DMS79 treated with DMSO at 0.1 percent for 48 hours (cell line): Measurements from ENCODE around the gene C1orf159.
"Not testable (repeated sequence)": the region's sequence is repeated elsewhere in the genome, so short reads cannot be mapped to it uniquely, and the experiment has no call there.

ENCODE experiments used
- DNase-seq: peaks from one replicate; lab custom pipeline; 2025; lab: John Stamatoyannopoulos, UW

Gene C1orf159

DNA sequence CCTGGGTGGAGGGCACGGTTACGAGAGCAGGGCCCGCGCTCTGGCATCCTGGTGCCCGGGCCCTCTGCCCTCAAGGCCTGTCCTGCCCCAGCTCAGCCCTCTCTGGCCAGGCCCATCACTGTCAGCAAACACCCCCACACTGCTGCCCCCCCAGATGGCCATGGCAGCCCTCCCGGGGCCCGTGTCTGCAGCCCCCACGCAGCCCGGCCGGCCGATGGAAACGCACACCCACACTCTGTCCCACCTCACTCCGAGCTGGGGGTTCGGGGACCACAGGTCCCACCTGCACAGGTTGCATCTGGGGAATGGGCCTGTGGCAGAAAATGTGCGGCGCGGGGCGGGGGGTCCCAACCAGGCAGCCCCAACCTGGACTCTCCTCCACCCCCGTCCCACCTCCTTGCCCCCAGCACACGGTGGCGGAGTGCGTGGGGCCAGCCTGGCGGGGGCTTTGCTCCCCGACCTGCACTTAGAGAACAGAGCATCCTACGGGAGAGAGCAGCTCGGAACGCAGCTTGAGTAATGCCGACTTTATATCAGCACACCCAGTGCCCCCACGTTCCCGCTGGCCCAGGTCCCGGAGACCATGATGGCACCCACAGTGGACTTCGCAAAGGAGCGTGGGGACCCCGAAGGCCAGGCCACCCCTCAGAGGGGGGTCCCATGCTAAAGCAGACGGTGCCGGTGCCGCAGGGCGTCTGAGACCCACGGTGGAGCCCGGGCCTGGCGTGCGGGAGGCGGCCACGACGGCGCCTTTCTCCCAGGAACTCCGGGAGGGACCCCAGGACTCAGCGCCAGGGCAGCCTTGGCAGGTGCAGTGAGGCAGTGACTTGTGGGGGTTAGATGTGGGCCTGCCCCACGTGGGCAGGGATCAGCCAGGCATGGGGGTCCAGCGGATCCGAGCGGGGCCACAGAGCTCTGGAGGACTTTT is 34.3 kb downstream of the C1orf159 start:
- DNase-seq = no peak

DNA sequence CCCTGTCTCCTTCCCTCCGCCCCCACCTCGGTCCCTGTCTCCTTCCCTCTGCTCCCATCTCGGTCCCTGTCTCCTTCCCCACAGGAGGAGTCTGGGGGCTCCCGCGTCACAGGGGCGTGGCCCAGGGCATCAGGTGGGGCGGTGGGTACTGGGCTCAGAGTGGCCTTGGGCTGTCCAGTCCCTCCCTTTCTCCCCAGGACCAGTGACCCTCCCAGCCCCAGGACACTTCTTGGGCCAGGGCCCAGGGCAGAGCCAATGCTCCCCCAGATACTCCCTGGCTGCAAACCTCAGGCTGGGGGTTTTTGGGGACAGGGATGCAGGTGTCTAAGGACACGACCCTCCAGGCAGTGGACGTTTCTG is 35.0 kb downstream of the C1orf159 start:
- no peak for DNase-seq

- DNase-seq = peak; percentile 41
These were observed 35.6 kb downstream of the C1orf159 start for GRCh38 chr1:1080122-1080757.

DNA sequence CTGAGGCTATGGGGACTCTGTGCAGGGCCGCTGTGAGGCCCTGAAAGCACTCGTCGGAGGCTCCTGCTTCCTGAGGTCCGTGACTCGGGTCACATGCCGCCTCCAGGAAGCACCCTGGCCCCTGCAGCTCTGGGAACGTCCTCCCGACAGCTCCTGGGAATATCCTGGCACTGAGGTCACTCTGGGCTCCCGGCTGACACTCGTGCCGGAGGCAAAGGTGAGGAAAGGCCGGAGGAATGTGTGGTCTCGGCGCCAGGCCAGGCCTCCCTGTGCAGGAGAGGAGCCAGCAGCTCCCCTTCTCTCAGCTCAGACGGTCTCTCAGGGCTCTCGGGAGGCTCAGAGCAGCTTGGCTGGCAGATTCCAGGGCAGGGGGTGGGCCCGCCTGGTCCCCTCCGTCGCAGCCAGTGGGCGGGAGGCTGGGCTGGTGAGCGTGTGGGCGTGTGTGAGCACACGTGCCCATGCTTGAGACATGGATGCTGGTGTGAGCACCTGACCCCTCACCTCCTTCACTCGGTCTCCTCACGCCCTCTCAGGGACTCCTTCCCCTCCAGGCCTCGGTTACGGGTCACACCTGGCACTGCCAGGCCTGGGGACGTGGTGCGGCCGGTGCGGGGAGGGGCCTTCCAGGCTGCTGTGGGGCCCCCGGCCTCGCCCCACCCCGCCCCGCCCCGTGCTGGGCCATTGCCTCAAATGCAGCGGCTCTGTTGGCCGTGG is 36.3 kb downstream of the C1orf159 start:
- peak; percentile 61 for DNase-seq

- DNase-seq = not testable (repeated sequence)
These were observed 38.5 kb downstream of the C1orf159 start for GRCh38 chr1:1077396-1077795.

DNA sequence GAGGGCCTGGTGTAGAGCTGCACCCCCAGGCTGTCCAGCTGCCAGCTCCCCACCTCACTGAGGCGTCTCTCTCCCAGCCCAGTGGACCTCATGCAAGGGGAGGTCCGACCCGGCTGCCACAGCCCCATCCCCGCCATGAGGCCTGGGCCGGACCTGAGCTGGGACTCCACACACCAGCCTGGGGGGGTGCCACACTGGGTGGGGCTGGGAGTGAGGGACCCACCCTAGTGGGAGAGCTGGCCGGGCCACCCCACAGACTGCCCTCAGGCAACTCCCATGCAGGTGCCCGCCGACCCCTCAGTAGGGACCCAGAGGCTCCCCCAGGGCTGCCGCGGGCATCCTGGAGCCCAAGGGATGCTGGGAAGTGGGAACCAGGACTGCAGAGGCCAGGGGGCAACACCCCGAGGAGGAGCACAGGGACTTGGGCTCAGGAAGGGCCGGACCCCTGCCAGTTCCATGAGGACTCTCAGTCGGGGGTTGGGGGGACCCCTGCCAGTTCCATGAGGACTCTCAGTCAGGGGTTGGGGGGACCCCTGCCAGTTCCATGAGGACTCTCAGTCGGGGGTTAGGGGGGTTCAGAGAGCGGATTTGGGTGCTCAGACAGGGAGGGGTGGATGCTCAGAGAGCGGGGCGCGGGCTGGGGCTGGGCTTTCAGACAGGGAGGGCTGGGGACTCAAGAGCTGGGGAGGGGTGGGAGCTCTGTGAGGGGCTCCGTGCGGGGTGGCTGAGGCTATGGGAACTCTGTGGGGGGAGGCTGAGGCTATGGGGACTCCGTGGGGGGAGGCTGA is 40.5 kb downstream of the C1orf159 start:
- no peak for DNase-seq

- no peak for DNase-seq
These were observed 41.2 kb downstream of the C1orf159 start for GRCh38 chr1:1074631-1075147.

DNA sequence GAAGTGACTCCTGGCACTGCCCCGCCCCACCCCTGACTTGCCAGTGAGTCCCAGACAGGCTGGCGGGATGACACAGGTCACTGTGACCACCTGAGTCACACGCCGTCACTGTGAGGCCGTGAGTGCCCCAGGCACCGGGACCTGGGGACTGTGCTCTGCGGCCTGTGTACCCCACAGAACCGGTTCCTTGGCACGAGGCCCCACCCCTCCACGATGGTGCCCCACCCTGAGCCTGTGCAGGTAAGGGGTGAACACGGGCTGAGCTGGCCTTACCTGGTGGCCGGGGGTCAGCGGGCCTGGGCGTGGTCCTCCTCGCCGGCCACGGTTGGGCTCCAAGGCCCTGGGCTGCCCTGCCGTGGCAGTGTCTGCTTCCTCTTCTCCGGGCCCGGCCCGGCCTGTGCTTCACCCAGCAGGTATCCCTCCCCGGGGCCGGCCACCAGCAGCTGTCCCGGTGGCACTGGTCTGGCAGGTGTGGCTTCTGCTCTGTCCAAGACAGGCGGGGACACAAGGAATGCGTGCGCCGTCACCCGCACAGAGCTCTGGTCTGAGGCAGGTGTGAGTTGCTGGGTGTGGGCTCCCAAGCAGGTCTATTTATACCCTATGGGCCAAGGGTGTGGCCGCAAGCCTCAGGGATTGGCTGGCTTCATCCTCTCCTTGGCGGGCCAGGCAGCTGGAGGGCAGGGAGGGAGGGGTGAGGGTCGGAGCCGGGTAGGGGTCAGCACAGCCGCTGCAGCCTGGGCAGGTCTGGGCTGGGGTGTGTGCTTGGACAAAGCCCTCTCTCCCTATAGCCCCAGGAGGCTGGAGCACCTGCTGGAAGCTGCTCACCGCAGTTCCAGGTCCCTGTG is 41.9 kb downstream of the C1orf159 start, which contains the start of gene RNF223:
TSS of gene RNF223 (minus strand) at position 564 of the 845 bp plus-strand sequence. CDS start 1,740 bp downstream, outside the sequence.
- peak; percentile 40 for DNase-seq

DNA sequence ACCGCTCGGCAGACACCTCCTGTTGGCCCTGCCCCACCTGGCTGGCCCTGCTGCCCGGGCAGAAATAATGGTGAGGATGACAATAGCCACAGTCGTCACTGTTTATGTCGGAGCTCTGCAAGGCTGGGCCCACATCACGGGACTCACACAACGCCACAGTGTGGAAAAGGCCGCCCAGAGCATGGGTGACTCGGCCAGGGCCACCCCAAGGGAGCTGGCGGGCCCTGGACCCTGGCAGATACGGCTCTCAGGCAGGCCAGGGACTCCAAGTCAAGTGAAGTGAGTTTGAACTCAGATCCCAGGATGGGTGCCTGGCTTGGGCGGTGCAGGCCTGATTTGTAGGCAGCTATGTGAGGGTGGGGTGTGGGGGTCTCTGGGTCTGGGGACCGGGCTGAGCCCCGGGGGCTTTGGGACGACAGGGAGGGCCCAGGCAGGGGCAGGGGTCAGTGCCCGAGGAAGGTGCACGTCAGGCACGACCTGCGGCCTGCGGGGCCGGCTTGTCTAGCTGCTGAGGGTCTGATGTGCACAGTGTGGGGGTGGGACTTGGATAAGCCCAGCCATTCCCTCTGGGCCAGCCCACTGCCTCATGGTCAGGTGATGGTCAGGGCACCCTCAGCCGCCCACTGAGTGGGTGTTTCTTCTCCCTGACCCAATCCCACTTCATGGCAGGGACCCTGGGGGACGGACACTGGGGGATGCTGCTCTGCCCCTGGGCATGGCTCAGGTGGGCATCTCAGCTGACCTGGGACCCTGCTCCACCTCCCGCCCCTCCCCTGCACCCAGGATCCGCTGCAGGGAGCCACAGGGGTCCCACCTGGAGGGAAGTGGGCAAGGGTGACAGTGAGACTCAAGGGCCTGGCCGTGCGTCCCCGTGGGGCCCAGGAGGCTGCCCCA is 42.8 kb downstream of the C1orf159 start:
- no peak for DNase-seq

- DNase-seq = no peak
These were observed 43.5 kb downstream of the C1orf159 start for GRCh38 chr1:1072299-1072848.

DNA sequence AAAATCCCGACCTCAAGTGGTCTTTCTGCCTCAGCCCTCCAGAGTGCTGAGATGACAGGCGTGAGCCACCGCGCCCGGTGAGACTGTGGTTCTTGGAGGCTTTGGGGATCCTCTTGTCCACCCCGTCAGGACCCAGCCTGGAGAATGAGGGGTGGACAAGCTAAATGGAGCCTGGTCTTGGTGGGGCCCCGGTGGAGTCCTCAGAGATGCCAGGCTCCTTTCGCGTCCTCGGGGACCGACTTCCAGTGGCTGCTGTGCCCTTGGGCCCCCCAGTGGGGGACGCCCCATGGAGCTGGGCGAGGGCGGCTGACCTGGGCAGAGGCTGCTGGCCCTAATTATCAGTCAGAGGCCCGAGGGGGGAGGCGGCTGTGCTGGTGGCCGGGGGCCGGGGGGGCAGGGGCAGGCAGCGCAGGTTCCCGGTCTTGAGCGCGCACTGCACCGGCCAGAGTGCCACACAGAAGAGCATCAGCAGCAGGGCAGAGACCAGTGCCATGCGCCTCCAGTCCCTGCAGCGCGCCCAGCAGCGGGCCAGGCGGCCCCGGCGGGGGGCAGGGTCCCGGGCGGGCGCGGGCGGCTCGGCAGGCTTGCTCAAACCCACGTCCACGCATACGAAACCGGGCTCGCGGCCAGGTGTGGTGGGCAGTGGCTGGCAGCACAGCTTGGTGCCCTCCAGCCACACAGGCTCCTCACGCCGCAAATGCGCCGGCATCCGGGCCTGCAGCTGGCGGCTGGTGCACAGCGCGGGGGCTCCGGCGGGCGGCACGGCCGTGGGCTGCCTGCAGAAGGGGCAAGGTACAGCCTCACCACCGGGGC is 44.2 kb downstream of the C1orf159 start:
- DNase-seq = no peak

DNA sequence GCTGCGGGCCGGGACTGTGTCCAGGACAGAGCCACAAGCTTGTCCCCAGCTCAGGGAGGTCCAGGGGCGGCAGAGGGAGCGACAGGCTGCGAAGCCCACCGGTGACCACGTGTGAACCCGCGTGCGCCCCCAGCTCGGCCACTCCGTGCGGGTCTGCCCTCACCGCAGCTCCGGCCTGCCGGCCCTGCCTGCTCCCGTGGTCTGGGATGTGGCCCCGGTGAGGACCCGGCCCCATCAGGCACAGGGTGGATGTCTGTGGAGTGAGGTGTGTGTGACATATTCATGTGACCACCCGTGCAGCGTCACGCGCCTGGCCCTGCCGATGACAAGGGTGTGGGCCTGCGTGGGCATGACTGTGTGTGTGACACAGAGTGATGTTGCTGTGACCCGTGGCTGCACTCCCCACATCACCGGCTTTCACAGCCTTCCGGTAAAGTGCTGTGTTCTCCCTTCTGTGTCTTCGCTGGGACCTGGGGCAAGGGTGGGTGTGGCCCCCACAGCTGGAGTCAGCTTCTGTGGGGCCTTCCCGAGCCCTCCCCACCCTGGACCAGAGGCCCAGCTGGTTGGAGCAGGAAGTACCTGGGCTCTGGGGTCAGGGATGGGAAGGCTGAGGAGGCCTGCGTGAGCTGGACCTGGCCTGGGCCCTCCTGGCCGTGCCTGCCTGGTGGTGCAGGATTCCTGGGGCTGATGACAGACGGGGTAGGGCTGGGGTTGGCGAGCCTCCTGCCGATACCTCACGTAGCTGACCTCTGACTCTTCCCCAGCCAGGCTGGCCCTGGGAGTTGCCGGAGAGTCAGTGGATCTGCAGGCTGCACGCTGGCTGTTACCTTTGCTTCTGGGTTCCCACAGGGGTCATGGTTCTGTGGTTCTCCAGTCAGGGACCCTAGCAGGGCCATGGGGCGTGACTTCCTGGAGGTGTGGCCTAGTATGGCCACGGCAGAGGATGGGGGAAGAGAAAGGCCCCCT is 45.9 kb downstream of the C1orf159 start:
- DNase-seq = no peak

DNA sequence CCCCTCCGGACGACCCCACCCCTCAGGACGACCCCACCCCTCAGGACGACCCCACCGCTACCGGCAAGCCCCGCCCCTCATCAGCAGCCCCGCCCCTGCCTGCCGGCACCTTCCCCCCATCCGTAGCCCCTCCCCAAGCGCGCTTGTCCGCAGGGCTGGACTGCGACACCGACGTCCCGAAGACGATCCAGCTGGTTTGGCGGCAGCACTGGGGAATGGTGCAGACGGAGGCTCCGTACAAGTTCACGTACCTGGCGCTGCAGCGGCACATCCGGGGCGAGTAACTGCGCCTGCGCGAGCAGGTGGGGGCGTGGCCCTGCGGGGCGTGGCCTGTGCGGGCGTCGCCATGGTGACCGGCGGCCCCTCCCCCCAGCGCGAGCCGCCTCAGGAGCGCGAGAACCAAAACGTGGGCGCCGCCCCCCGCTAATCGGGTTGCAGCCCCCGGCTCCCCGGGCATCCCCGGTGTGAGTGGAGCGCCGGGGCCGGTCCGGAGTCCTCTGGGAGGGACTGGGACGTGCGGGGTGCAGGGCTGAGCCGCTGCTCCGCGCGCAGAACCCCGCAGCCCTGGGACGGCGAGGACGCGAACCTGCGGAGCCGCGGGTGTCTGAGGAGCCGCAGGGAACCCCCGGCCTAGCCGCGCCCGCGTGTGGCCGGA is 46.7 kb downstream of the C1orf159 start:
- peak; percentile 79 for DNase-seq

- DNase-seq = peak; percentile 79
These were observed 47.3 kb downstream of the C1orf159 start for GRCh38 chr1:1068517-1069055.

GRCh38 chr1:1067860-1068516 is 47.9 kb downstream of the C1orf159 start:
- peak; percentile 27 for DNase-seq
